ENCODE results near the gene PPP1R9A. TPM values are rescaled to one million over a fixed set of nuclear protein-coding genes. Genes with fewer than 3 reads are reported as not detected.

Gene PPP1R9A
- total RNA-seq, 1 donor = under 0.01 TPM

DNA sequence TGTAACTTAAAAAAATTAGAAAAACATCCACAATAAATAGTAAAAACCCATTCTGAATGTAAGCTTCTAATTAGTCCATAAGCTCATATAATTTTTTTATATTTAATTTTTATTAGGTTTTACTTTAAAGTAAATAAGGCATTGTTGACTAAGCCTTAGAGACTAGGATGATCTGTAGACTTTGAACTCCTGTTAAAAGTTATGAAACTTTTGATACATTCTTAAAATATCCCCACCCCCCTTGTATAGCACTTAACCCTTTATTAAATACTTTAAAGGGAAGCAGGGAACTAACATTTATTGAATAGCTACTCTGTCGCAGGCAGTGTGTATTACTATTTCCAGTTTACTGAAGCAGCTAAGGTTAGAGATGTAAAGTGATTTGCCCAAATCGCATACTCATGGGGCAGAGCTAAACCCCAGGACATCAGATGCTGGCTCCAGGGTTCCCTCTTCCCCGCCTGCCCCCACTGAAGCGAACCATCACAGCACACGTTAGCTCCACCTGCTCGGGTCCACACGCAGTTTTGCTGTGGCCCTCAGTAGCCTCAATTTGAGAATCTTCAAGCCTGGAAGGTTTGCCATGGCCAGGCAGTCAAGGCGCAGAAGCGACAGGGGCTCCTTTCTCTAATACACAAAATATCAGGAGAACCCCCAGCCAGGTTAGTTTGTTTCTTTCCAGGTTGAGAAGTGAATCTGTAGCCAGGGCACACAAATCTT lies 416.2 kb downstream of the PPP1R9A start:
- TF ChIP-seq, protein P1, sequence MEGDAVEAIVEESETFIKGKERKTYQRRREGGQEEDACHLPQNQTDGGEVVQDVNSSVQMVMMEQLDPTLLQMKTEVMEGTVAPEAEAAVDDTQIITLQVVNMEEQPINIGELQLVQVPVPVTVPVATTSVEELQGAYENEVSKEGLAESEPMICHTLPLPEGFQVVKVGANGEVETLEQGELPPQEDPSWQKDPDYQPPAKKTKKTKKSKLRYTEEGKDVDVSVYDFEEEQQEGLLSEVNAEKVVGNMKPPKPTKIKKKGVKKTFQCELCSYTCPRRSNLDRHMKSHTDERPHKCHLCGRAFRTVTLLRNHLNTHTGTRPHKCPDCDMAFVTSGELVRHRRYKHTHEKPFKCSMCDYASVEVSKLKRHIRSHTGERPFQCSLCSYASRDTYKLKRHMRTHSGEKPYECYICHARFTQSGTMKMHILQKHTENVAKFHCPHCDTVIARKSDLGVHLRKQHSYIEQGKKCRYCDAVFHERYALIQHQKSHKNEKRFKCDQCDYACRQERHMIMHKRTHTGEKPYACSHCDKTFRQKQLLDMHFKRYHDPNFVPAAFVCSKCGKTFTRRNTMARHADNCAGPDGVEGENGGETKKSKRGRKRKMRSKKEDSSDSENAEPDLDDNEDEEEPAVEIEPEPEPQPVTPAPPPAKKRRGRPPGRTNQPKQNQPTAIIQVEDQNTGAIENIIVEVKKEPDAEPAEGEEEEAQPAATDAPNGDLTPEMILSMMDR (IDR thresholded peaks at IDR 0.05; ENCODE audit: insufficient read depth, low read depth, low read length) = no peak
- no peak overlapping the region for H3K4me3 ChIP-seq (ENCODE audit: low read depth, low read length)
- DNase-seq (ENCODE audit: low read depth) = no peak

GRCh38 chr7:95324431-95324830 lies 417.0 kb downstream of the PPP1R9A start, which contains the start of gene PON1:
PON1 (minus strand) TSS chr7:95324532; CDS start chr7:95324475, 57 bp downstream.
- TF ChIP-seq, protein P1 (IDR thresholded peaks at IDR 0.05; ENCODE audit: insufficient read depth, low read depth, low read length) = no peak
- DNase-seq (ENCODE audit: low read depth) = no peak
- H3K4me3 ChIP-seq (ENCODE audit: low read depth, low read length) = no peak within 1 kb of the TSS

DNA sequence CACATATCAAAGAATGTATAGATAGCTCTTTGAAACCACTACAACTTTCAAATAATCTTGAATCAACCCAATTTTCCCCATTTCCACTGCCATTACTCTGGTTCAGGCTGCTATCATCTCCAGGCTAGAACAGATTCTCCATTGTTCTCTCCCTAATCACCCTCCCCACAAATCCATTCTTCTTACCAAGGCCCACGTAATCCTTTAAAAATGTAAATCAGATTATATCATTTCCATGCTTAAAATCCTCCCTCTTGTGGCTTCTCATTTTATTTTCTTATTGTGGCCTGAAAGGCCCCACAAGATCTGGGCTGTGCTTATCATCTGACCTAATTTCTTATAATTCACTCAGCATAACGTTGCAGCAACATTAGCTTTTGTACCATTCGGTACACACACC lies 420.0 kb downstream of the PPP1R9A start:
- no peak overlapping the region for H3K4me3 ChIP-seq (ENCODE audit: low read depth, low read length)
- TF ChIP-seq, protein P1 (IDR thresholded peaks at IDR 0.05; ENCODE audit: insufficient read depth, low read depth, low read length) = no peak
- no peak for DNase-seq (ENCODE audit: low read depth)

- DNase-seq (ENCODE audit: low read depth) = peak; percentile 14
- peak overlapping the region; percentile 45 for H3K4me3 ChIP-seq (ENCODE audit: low read depth, low read length)
- TF ChIP-seq, protein P1 (IDR thresholded peaks at IDR 0.05; ENCODE audit: insufficient read depth, low read depth, low read length) = no peak
These were observed 423.0 kb downstream of the PPP1R9A start for GRCh38 chr7:95330204-95330960.

- TF ChIP-seq, protein P1 (IDR thresholded peaks at IDR 0.05; ENCODE audit: insufficient read depth, low read depth, low read length) = no peak
- peak overlapping the region; percentile 45 for H3K4me3 ChIP-seq (ENCODE audit: low read depth, low read length)
- no peak for DNase-seq (ENCODE audit: low read depth)
These were observed 423.6 kb downstream of the PPP1R9A start for GRCh38 chr7:95330961-95331337.

- TF ChIP-seq, protein P1 (IDR thresholded peaks at IDR 0.05; ENCODE audit: insufficient read depth, low read depth, low read length) = no peak
- DNase-seq (ENCODE audit: low read depth) = no peak
These were observed 427.1 kb downstream of the PPP1R9A start for GRCh38 chr7:95334447-95334846.

More at GRCh38 chr7:95334447-95334846, 427.1 kb downstream of the PPP1R9A start:
- H3K4me3 ChIP-seq (ENCODE audit: low read depth, low read length) = no peak overlapping the region

All from fibroblast of villous mesenchyme (primary cell).